Karpas-422 (cell line): ENCODE measurements around the gene CAMK1G. TPM values are rescaled to one million over a fixed set of nuclear protein-coding genes. Genes with fewer than 3 reads are reported as not detected.

ENCODE experiments used
- DNase-seq: peaks from one replicate; pipeline ENCODE4 v3.0.0-alpha.2; 2015
- H2AFZ ChIP-seq: fragments of 200-600 bp; sonication (generic); 2 replicates; pipeline ENCODE4 v1.6.1; 2014; ENCODE audit warnings: antibody characterized with exemption, low read length, mixed read lengths
- H3K27ac ChIP-seq: fragments of 200-600 bp; sonication (generic); 2 replicates; pipeline ENCODE4 v1.5.1; 2014; ENCODE audit warnings: mild to moderate bottlenecking, low read length, moderate library complexity
- H3K27me3 ChIP-seq: fragments of 200-600 bp; sonication (generic); 2 replicates; pipeline ENCODE4 v1.6.1; 2014; ENCODE audit warnings: low read length, mixed read lengths
- H3K36me3 ChIP-seq: fragments of 200-600 bp; sonication (generic); 2 replicates; pipeline ENCODE4 v1.6.1; 2014; ENCODE audit warnings: low read length, mixed read lengths; ENCODE audit not compliant: insufficient read depth
- H3K4me1 ChIP-seq: fragments of 200-600 bp; sonication (generic); 2 replicates; pipeline ENCODE4 v1.6.1; 2014; ENCODE audit warnings: mild to moderate bottlenecking, low read length, mixed read lengths
- H3K4me2 ChIP-seq: fragments of 200-600 bp; sonication (generic); 2 replicates; pipeline ENCODE4 v1.6.1; 2014; ENCODE audit warnings: low read length, low read depth, mild to moderate bottlenecking; ENCODE audit not compliant: poor library complexity, severe bottlenecking
- H3K4me3 ChIP-seq: fragments of 200-600 bp; sonication (generic); 2 replicates; pipeline ENCODE4 v1.5.1; 2014; ENCODE audit warnings: mild to moderate bottlenecking, antibody characterized with exemption, low read length, mixed read lengths
- H3K79me2 ChIP-seq: fragments of 200-600 bp; sonication (generic); 2 replicates; pipeline ENCODE4 v1.6.1; 2014; ENCODE audit warnings: mild to moderate bottlenecking, low read length, mixed read lengths
- H3K9ac ChIP-seq: fragments of 200-600 bp; sonication (generic); 2 replicates; pipeline ENCODE4 v1.6.0; 2014; ENCODE audit warnings: low read length
- H3K9me2 ChIP-seq: fragments of 200-600 bp; sonication (generic), shearing (Covaris generic); replicated peaks from 2 replicates; pipeline ENCODE4 v1.6.0; 2014; ENCODE audit warnings: mild to moderate bottlenecking, low read length, moderate library complexity; ENCODE audit not compliant: insufficient read depth
- H3K9me3 ChIP-seq: fragments of 300-700, 200-600 bp; sonication (generic); 2 replicates; pipeline ENCODE4 v1.6.1; 2014; ENCODE audit warnings: low read length, mixed read lengths
- H4K20me1 ChIP-seq: fragments of 200-600 bp; sonication (generic); 2 replicates; pipeline ENCODE4 v1.6.1; 2014; ENCODE audit warnings: mild to moderate bottlenecking, antibody characterized with exemption, low read length, low read depth; ENCODE audit not compliant: insufficient read depth
- total RNA-seq: library from RNA; depleted of rRNA; stranded (reverse); fragments of >200 nt; shearing (Covaris generic); gene quantifications from 2 replicates; pipeline ENCODE4 v1.2.3, GENCODE V29; 2014; ENCODE audit warnings: low replicate concordance

CAMK1G gene
- total RNA-seq, 1 experiment from 2014 or later, result not detected

GRCh38 chr1:209570743-209571142 lies 12.8 kb upstream of the CAMK1G start:
- Histone ChIP-seq H3K4me1 (no peaks in the 10 kb centered on the region), H3K36me3 (no peaks in the 10 kb centered on the region), H3K27me3 (no peaks in the 10 kb centered on the region), H3K27ac (no peak overlapping the region), H2AFZ (no peak overlapping the region), H4K20me1 (no peaks in the 10 kb centered on the region), H3K4me2 (no peak overlapping the region), H3K9ac (no peak overlapping the region), H3K9me2 (no peaks in the 10 kb centered on the region), H3K4me3 (no peak overlapping the region), H3K9me3 (no peaks in the 10 kb centered on the region), H3K79me2 (no peaks in the 10 kb centered on the region)
- no peak for DNase-seq

GRCh38 chr1:209576392-209577197 lies 6.9 kb upstream of the CAMK1G start:
- DNase-seq, result peak; percentile 79
- Histone ChIP-seq H4K20me1 (no peaks in the 10 kb centered on the region), H3K36me3 (no peaks in the 10 kb centered on the region), H3K9ac (no peak overlapping the region), H3K4me1 (no peaks in the 10 kb centered on the region), H3K79me2 (no peaks in the 10 kb centered on the region), H3K9me2 (no peaks in the 10 kb centered on the region), H3K27ac (no peak overlapping the region), H3K9me3 (no peaks in the 10 kb centered on the region), H3K4me3 (no peak overlapping the region), H3K27me3 (no peaks in the 10 kb centered on the region), H3K4me2 (no peak overlapping the region), H2AFZ (no peak overlapping the region)

- H3K27ac ChIP-seq, result no peak overlapping the region
- H3K9me3 ChIP-seq, result no peaks in the 10 kb centered on the region
- H3K4me2 ChIP-seq, result no peak overlapping the region
- H4K20me1 ChIP-seq, result no peaks in the 10 kb centered on the region
- no peak for DNase-seq
- H3K9me2 ChIP-seq, result no peaks in the 10 kb centered on the region
- H3K79me2 ChIP-seq, result no peaks in the 10 kb centered on the region
- H3K4me3 ChIP-seq, result no peak overlapping the region
- no peaks in the 10 kb centered on the region for H3K36me3 ChIP-seq
- H3K9ac ChIP-seq, result no peak overlapping the region
- no peaks in the 10 kb centered on the region for H3K4me1 ChIP-seq
- no peak overlapping the region for H2AFZ ChIP-seq
- H3K27me3 ChIP-seq, result no peaks in the 10 kb centered on the region
These were observed 6.2 kb upstream of the CAMK1G start for GRCh38 chr1:209577346-209577745.

- Histone ChIP-seq H3K79me2 (no peaks in the 10 kb centered on the region), H4K20me1 (no peaks in the 10 kb centered on the region), H2AFZ (no peak overlapping the region), H3K9me3 (no peaks in the 10 kb centered on the region), H3K27me3 (no peaks in the 10 kb centered on the region), H3K4me3 (no peak overlapping the region), H3K36me3 (no peaks in the 10 kb centered on the region), H3K4me1 (no peaks in the 10 kb centered on the region), H3K9me2 (no peaks in the 10 kb centered on the region), H3K27ac (no peak overlapping the region), H3K9ac (no peak overlapping the region), H3K4me2 (no peak overlapping the region)
- no peak for DNase-seq
These were observed 2.9 kb upstream of the CAMK1G start for GRCh38 chr1:209580577-209580976.

- Histone ChIP-seq H3K4me2 (no peak overlapping the region), H3K9me3 (no peaks in the 10 kb centered on the region), H3K9me2 (no peaks in the 10 kb centered on the region), H3K4me3 (no peak overlapping the region), H4K20me1 (no peaks in the 10 kb centered on the region), H3K9ac (no peak overlapping the region), H3K27ac (no peak overlapping the region), H3K36me3 (no peaks in the 10 kb centered on the region), H3K27me3 (no peaks in the 10 kb centered on the region), H3K79me2 (no peaks in the 10 kb centered on the region), H2AFZ (no peak overlapping the region), H3K4me1 (no peaks in the 10 kb centered on the region)
- DNase-seq, result no peak
These were observed 738 bp downstream of the CAMK1G start for GRCh38 chr1:209584231-209584672.

GRCh38 chr1:209585197-209585596 lies 1.7 kb downstream of the CAMK1G start:
- no peaks in the 10 kb centered on the region for H3K79me2 ChIP-seq
- H3K4me1 ChIP-seq, result no peaks in the 10 kb centered on the region
- no peak for DNase-seq
- H3K9me2 ChIP-seq, result no peaks in the 10 kb centered on the region
- H3K36me3 ChIP-seq, result no peaks in the 10 kb centered on the region
- no peak overlapping the region for H3K9ac ChIP-seq
- no peaks in the 10 kb centered on the region for H3K27me3 ChIP-seq
- H2AFZ ChIP-seq, result no peak overlapping the region
- H3K9me3 ChIP-seq, result no peaks in the 10 kb centered on the region
- H3K4me3 ChIP-seq, result no peak overlapping the region
- no peak overlapping the region for H3K27ac ChIP-seq
- no peak overlapping the region for H3K4me2 ChIP-seq
- no peaks in the 10 kb centered on the region for H4K20me1 ChIP-seq

- H3K79me2 ChIP-seq, result no peaks in the 10 kb centered on the region
- H3K9me3 ChIP-seq, result no peaks in the 10 kb centered on the region
- no peak for DNase-seq
- H3K9me2 ChIP-seq, result no peaks in the 10 kb centered on the region
- H3K27me3 ChIP-seq, result no peaks in the 10 kb centered on the region
- H3K4me1 ChIP-seq, result no peaks in the 10 kb centered on the region
- H3K9ac ChIP-seq, result no peak overlapping the region
- no peak overlapping the region for H2AFZ ChIP-seq
- no peak overlapping the region for H3K27ac ChIP-seq
- no peak overlapping the region for H3K4me2 ChIP-seq
- no peak overlapping the region for H3K4me3 ChIP-seq
- no peaks in the 10 kb centered on the region for H3K36me3 ChIP-seq
- H4K20me1 ChIP-seq, result no peaks in the 10 kb centered on the region
These were observed 2.2 kb downstream of the CAMK1G start for GRCh38 chr1:209585672-209586071.

GRCh38 chr1:209586221-209586740 lies 2.8 kb downstream of the CAMK1G start:
- Histone ChIP-seq H3K27ac (no peak overlapping the region), H3K9ac (no peak overlapping the region), H3K9me3 (no peaks in the 10 kb centered on the region), H3K9me2 (no peaks in the 10 kb centered on the region), H3K4me1 (no peaks in the 10 kb centered on the region), H3K27me3 (no peaks in the 10 kb centered on the region), H3K79me2 (no peaks in the 10 kb centered on the region), H4K20me1 (no peaks in the 10 kb centered on the region), H2AFZ (no peak overlapping the region), H3K4me3 (no peak overlapping the region), H3K4me2 (no peak overlapping the region), H3K36me3 (no peaks in the 10 kb centered on the region)
- no peak for DNase-seq
